ENCODE data around the gene NMT1.
A peak's percentile ranks its signal among the peaks of the same experiment; 100 is the strongest.

The NMT1 gene

GRCh38 chr17:45138911-45139532 lies 77.9 kb downstream of the NMT1 start:
- DNase-seq: no peak

- no peak for DNase-seq
Measured at GRCh38 chr17:45139533-45139920, 78.4 kb downstream of the NMT1 start.

- DNase-seq: no peak
Measured at GRCh38 chr17:45143094-45143670, 82.1 kb downstream of the NMT1 start.

- peak; percentile 91 for DNase-seq
Measured at GRCh38 chr17:45143767-45144198, 82.7 kb downstream of the NMT1 start.

GRCh38 chr17:45144199-45145034 lies 83.3 kb downstream of the NMT1 start:
- DNase-seq: no peak

GRCh38 chr17:45145035-45145389 lies 83.9 kb downstream of the NMT1 start:
- no peak for DNase-seq

- DNase-seq: no peak
Measured at GRCh38 chr17:45146166-45146565, 85.0 kb downstream of the NMT1 start.

GRCh38 chr17:45146592-45146889 lies 85.4 kb downstream of the NMT1 start:
- DNase-seq: no peak

GRCh38 chr17:45146890-45147580 lies 85.9 kb downstream of the NMT1 start:
- no peak for DNase-seq

- DNase-seq: peak; percentile 98
Measured at GRCh38 chr17:45147581-45148182, 86.6 kb downstream of the NMT1 start.

GRCh38 chr17:45148183-45149036 lies 87.3 kb downstream of the NMT1 start, which contains the start of gene HEXIM1:
TSS of gene HEXIM1 (plus strand) at chr17:45148475. CDS start at chr17:45149191, 716 bp downstream.
- peak; percentile 100 for DNase-seq

GRCh38 chr17:45149037-45149668 lies 88.0 kb downstream of the NMT1 start:
- peak; percentile 96 for DNase-seq

- peak; percentile 83 for DNase-seq
Measured at GRCh38 chr17:45149669-45150664, 88.8 kb downstream of the NMT1 start.

GRCh38 chr17:45150911-45151809 lies 90.0 kb downstream of the NMT1 start:
- peak; percentile 48 for DNase-seq

GRCh38 chr17:45155029-45155428 lies 93.9 kb downstream of the NMT1 start:
- DNase-seq: no peak

- no peak for DNase-seq
Measured at GRCh38 chr17:45155483-45155882, 94.4 kb downstream of the NMT1 start.

- DNase-seq: no peak
Measured at GRCh38 chr17:45156242-45156641, 95.1 kb downstream of the NMT1 start.

All from eye (tissue), 1 donor.